GM23338 (cell line): ENCODE data around the gene NSD1.

ENCODE experiments used
- CTCF ChIP-seq, 2 experiments: fragments of 200-600 bp in 1 of 2; sonication (generic) in 1 of 2; conservative IDR thresholded peaks; 2 replicates each; pipeline versions ENCODE4 v1.5.1 to v1.6.1; 2016 to 2017; ENCODE audit warnings: antibody characterized with exemption in 2 of 2, low read depth in 2 of 2, mild to moderate bottlenecking in 2 of 2, moderate library complexity in 1 of 2
- EZH2 ChIP-seq: fragments of 200-600 bp; sonication (generic); IDR thresholded peaks from one replicate; pipeline ENCODE4 v1.8.0; 2017; ENCODE audit warnings: antibody characterized with exemption, mild to moderate bottlenecking, low read depth; ENCODE audit not compliant: unreplicated experiment
- EZH2phosphoT487 ChIP-seq: fragments of 200-600 bp; sonication (generic); IDR thresholded peaks from one replicate; pipeline ENCODE4 v1.8.1; 2018; ENCODE audit warnings: antibody characterized with exemption; ENCODE audit not compliant: unreplicated experiment
- NANOG ChIP-seq: IDR thresholded peaks from 2 replicates; pipeline ENCODE4 v1.6.1; 2016; ENCODE audit warnings: antibody characterized with exemption, borderline replicate concordance
- POLR2AphosphoS5 ChIP-seq: IDR thresholded peaks from 2 replicates; pipeline ENCODE4 v1.6.1; 2016; ENCODE audit warnings: antibody characterized with exemption, low read depth
- STAT1 ChIP-seq: IDR thresholded peaks from one replicate; pipeline ENCODE4 v1.6.1; 2016; ENCODE audit warnings: antibody characterized with exemption; ENCODE audit not compliant: unreplicated experiment

GRCh38 chr5:177097016-177097985, 36.3 kb upstream of the NSD1 start:
- TF ChIP-seq CTCF (conservative IDR thresholded peaks at IDR 0.05; ENCODE audit: low read depth in 2 of 2) (no peak), STAT1 (no peak), EZH2phosphoT487 (no peak), EZH2 (no peak), POLR2AphosphoS5 (no peak), NANOG (no peak)
